ENCODE data around the gene BAHCC1. TPM values are rescaled to one million over a fixed set of nuclear protein-coding genes. Genes with fewer than 3 reads are reported as not detected.
"Not testable (repeated sequence)": the region's sequence is repeated elsewhere in the genome, so short reads cannot be mapped to it uniquely, and the experiment has no call there.

The BAHCC1 gene
- total RNA-seq, 2 experiments from 2014 or later, result 0.02 TPM; not detected in 1

- peaks cover 2% of the 10 kb centered on the region for H3K4me1 Mint-ChIP-seq (ENCODE audit: low read depth)
- intact Hi-C loops (cut with micrococcal nuclease), result no loop called here
- CTCF ChIA-PET, result no interaction called here
- H3K36me3 Mint-ChIP-seq (ENCODE audit: low read depth), result no peaks in the 10 kb centered on the region
- DNase-seq, result no peak
- no peaks in the 10 kb centered on the region for H3K9me3 Mint-ChIP-seq
- no peak overlapping the region for H3K27ac Mint-ChIP-seq
- no peak overlapping the region for H3K4me3 Mint-ChIP-seq
- H3K27me3 Mint-ChIP-seq (ENCODE audit: low read depth), result no peaks in the 10 kb centered on the region
Measured at GRCh38 chr17:81417879-81418709, 22.8 kb downstream of the BAHCC1 start.

- no peak for DNase-seq
- Mint-ChIP-seq H3K36me3 (ENCODE audit: low read depth) (no peaks in the 10 kb centered on the region), H3K27me3 (ENCODE audit: low read depth) (no peaks in the 10 kb centered on the region), H3K4me1 (ENCODE audit: low read depth) (no peaks in the 10 kb centered on the region), H3K9me3 (no peaks in the 10 kb centered on the region), H3K4me3 (no peak overlapping the region), H3K27ac (no peak overlapping the region)
- intact Hi-C loops (cut with micrococcal nuclease), result no loop called here
- CTCF ChIA-PET, result no interaction called here
Measured at GRCh38 chr17:81418710-81419318, 23.6 kb downstream of the BAHCC1 start.

DNA sequence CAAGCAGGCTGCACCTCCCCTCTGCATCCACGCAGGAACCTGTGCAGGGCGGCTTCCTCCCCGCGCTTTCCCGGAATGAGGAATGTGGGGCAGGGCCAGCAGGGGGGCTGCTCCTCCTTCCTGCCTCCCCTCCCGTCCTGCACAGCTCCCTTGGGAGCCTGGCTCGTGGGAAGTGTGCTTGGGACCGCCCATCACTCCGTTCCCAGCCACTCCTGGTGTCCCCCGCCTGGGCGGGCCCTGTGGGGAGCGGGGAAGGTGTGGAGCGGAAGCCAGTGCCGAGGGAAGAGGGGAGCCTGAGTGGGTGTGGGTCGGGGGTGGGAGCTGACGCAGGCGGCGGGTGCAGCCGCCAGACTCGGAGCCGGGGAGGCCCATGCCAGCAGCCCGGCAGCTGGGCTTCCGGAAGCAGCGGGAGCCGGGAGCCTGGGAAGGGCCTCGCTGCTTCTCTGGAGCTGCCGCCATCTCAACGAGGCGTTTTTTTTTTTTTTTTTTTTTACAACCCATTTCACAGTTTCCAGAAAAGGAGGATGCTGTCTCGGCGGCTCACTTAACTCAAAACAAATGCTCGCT, 24.1 kb downstream of the BAHCC1 start:
- no peak overlapping the region for H3K4me3 Mint-ChIP-seq
- no peak for DNase-seq
- CTCF ChIA-PET, result no interaction called here
- no peaks in the 10 kb centered on the region for H3K9me3 Mint-ChIP-seq
- H3K27me3 Mint-ChIP-seq (ENCODE audit: low read depth), result no peaks in the 10 kb centered on the region
- H3K36me3 Mint-ChIP-seq (ENCODE audit: low read depth), result no peaks in the 10 kb centered on the region
- no peak overlapping the region for H3K27ac Mint-ChIP-seq
- no peaks in the 10 kb centered on the region for H3K4me1 Mint-ChIP-seq (ENCODE audit: low read depth)
- intact Hi-C loops (cut with micrococcal nuclease), result no loop called here

GRCh38 chr17:81419886-81420768, 24.9 kb downstream of the BAHCC1 start:
- H3K27me3 Mint-ChIP-seq (ENCODE audit: low read depth), result no peaks in the 10 kb centered on the region
- no peaks in the 10 kb centered on the region for H3K4me1 Mint-ChIP-seq (ENCODE audit: low read depth)
- no peaks in the 10 kb centered on the region for H3K36me3 Mint-ChIP-seq (ENCODE audit: low read depth)
- H3K9me3 Mint-ChIP-seq, result no peaks in the 10 kb centered on the region
- H3K27ac Mint-ChIP-seq, result no peak overlapping the region
- intact Hi-C loops (cut with micrococcal nuclease), result no loop called here
- no peak for DNase-seq
- H3K4me3 Mint-ChIP-seq, result no peak overlapping the region
- CTCF ChIA-PET, result no interaction called here

GRCh38 chr17:81420769-81421462, 25.7 kb downstream of the BAHCC1 start:
- no peak for DNase-seq
- intact Hi-C loops (cut with micrococcal nuclease), result no loop called here
- H3K36me3 Mint-ChIP-seq (ENCODE audit: low read depth), result no peaks in the 10 kb centered on the region
- no peaks in the 10 kb centered on the region for H3K4me1 Mint-ChIP-seq (ENCODE audit: low read depth)
- no peak overlapping the region for H3K4me3 Mint-ChIP-seq
- CTCF ChIA-PET, result no interaction called here
- H3K9me3 Mint-ChIP-seq, result no peaks in the 10 kb centered on the region
- no peak overlapping the region for H3K27ac Mint-ChIP-seq
- no peaks in the 10 kb centered on the region for H3K27me3 Mint-ChIP-seq (ENCODE audit: low read depth)

DNA sequence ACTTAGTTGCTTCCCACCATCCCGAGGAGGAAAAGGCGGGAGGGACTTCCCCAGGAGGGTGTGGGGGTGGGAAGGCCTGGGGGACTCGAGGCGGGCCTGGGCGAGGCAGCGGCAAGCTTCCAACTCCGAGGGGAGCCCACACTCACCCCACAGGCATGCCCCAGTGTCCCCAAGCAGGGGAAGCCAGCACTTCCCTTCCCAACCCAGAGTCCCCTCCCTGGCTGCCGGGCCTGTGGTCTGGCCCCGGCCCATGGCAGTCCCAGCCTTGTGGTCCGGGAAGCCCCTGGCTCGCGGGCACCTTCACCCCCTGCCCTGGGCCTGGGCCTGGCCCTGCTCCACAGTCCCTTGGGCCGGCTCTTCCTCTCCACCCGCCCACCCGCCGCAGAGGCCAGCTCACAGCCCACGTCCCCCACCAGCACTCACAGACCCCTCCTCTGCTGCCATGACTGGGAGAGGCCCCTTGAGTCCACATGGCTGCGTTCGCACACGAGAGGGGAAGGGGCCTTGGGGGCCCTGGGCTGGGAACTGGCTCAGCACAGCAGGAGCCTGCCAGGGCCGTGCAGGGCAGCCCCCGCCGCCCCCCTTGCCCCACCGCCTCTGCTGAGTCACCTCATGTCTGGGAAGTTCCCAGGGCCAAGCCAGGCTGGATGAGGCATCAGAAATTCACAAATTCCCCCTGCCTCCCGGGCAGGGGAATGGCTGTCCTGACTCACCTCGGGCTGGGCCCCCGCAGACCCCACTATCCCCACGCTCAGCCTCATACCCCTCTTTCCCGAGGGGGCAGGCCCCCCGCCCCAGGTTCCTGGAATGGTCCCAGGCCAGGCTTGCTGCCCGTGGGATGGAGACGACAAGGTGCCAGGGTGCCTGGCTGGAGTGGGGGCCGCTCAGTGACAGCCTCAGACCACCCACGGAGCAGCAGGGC, 27.8 kb downstream of the BAHCC1 start:
- H3K9me3 Mint-ChIP-seq, result no peaks in the 10 kb centered on the region
- CTCF ChIA-PET, result no interaction called here
- H3K36me3 Mint-ChIP-seq (ENCODE audit: low read depth), result no peaks in the 10 kb centered on the region
- H3K4me1 Mint-ChIP-seq (ENCODE audit: low read depth), result peaks cover 4% of the 10 kb centered on the region
- no peak overlapping the region for H3K4me3 Mint-ChIP-seq
- intact Hi-C loops (cut with micrococcal nuclease), result no loop called here
- peaks cover 7% of the 10 kb centered on the region for H3K27me3 Mint-ChIP-seq (ENCODE audit: low read depth)
- DNase-seq, result no peak
- H3K27ac Mint-ChIP-seq, result no peak overlapping the region

DNA sequence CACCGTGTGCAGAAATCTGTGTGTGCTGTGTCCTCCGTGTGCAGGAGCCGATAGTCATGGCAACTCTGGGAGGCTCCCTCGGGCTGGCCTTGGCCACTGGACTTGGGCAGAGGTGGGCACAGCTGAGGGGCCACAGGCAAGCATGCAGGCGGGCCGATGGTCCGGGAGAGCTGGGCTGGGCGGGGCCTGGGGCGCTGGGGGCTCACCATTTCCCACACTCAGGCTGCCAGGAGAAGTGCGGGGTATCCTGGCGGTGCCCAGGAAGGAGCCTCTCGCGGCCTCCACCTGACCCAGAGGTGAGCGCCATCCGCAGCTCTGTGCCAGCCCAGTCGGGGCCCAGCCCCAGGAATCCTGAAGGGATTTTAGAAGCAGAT, 28.4 kb downstream of the BAHCC1 start:
- no peak overlapping the region for H3K27ac Mint-ChIP-seq
- no peaks in the 10 kb centered on the region for H3K36me3 Mint-ChIP-seq (ENCODE audit: low read depth)
- peaks cover 5% of the 10 kb centered on the region for H3K4me1 Mint-ChIP-seq (ENCODE audit: low read depth)
- no peak for DNase-seq
- peaks cover 8% of the 10 kb centered on the region for H3K27me3 Mint-ChIP-seq (ENCODE audit: low read depth)
- no peaks in the 10 kb centered on the region for H3K9me3 Mint-ChIP-seq
- H3K4me3 Mint-ChIP-seq, result no peak overlapping the region
- CTCF ChIA-PET, result no interaction called here
- intact Hi-C loops (cut with micrococcal nuclease), result no loop called here

DNA sequence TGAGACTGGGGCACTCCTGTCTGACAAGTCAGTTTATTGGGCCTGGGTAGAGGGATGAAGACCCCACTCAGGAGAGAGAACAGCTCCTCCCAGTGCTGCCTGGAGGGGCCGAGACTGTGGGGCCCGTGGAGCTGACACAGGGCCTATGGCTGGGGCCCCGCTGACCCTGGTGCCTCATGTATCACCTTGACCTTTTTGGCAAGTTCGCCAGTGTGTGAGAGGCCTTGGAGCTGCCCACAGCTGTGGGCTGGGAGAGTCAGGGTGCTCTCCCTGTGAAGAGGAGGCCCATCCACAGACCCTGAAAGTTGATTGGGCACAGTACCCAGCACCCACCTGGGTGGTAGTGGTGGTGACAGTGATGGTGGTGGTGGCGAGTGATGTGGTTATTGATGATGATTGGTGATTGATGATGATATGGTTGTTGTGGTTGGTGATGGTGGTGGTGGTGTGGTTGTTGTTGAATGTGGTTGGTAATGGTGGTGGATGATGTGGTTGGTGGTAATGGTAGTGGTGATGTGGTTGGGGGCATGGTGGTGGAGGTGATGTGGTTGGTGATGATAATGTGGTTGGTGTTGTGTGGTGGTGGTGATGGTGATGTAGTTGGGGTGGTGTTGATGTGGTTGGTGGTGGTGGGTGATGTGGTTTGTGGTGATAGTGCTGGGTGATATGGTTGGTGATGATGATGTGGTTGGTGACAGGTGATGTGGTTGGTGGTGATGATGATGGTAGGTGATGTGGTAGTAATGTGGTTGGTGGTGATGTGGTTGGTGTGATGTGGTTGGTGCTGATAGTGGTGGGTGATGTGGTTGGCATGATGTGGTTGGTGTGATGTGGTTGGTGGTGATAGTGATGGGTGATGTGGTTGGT, 29.1 kb downstream of the BAHCC1 start:
- no peak for DNase-seq
- H3K27me3 Mint-ChIP-seq (ENCODE audit: low read depth), result peaks cover 13% of the 10 kb centered on the region
- no peak overlapping the region for H3K4me3 Mint-ChIP-seq
- CTCF ChIA-PET, result no interaction called here
- peaks cover 8% of the 10 kb centered on the region for H3K4me1 Mint-ChIP-seq (ENCODE audit: low read depth)
- H3K27ac Mint-ChIP-seq, result no peak overlapping the region
- no peaks in the 10 kb centered on the region for H3K9me3 Mint-ChIP-seq
- H3K36me3 Mint-ChIP-seq (ENCODE audit: low read depth), result no peaks in the 10 kb centered on the region
- intact Hi-C loops (cut with micrococcal nuclease), result loop anchor here (5.0 kb wide), 1 partner anchor 32 kb away; no protein-coding TSS in a partner anchor

- intact Hi-C loops (cut with micrococcal nuclease), result loop anchor here (5.0 kb wide), 1 partner anchor 33 kb away; no protein-coding TSS in a partner anchor
- peaks cover 15% of the 10 kb centered on the region for H3K27me3 Mint-ChIP-seq (ENCODE audit: low read depth)
Measured at GRCh38 chr17:81425041-81425440, 29.8 kb downstream of the BAHCC1 start.

GRCh38 chr17:81425716-81426392, 30.6 kb downstream of the BAHCC1 start:
- H3K4me1 Mint-ChIP-seq (ENCODE audit: low read depth), result peaks cover 12% of the 10 kb centered on the region
- H3K9me3 Mint-ChIP-seq; DNase-seq; H3K4me3 Mint-ChIP-seq; H3K36me3 Mint-ChIP-seq (ENCODE audit: low read depth); CTCF ChIA-PET; H3K27ac Mint-ChIP-seq: not testable (repeated sequence)
- intact Hi-C loops (cut with micrococcal nuclease), result loop anchor here (5.0 kb wide), 1 partner anchor 34 kb away; no protein-coding TSS in a partner anchor
- peaks cover 19% of the 10 kb centered on the region for H3K27me3 Mint-ChIP-seq (ENCODE audit: low read depth)

More at GRCh38 chr17:81425041-81425440, 29.8 kb downstream of the BAHCC1 start:
- H3K36me3 Mint-ChIP-seq (ENCODE audit: low read depth); H3K4me1 Mint-ChIP-seq (ENCODE audit: low read depth); CTCF ChIA-PET; H3K4me3 Mint-ChIP-seq; H3K9me3 Mint-ChIP-seq; DNase-seq; H3K27ac Mint-ChIP-seq: not testable (repeated sequence)

Data from activated naive CD4-positive, alpha-beta T cell treated with anti-CD3 and anti-CD28 coated beads for 36 hours (primary cell).